ENCODE data around the gene GPR39.
A peak's percentile ranks its signal among the peaks of the same experiment; 100 is the strongest.

Gene GPR39

DNA sequence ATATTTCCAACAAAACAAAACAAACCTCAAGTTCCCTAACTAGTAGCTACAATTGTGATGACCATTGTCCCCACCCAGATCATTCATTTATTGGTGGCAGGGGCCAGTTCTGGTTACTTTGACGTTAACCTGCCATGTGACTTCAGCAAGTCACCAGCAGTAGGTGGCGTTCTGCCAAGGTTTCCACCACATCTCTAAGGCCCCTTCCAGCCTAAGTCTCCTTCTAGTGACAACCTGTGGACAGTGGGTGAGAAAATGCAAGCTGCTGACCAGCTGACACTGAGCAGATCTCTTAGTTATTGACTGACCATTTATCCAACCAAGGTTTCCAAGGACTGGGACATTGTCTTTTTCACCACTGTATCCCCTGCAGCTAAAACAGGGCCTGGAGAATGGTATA is 98.4 kb downstream of the GPR39 start:
- DNase-seq = peak; percentile 33

GRCh38 chr2:132517386-132517785 is 100.8 kb downstream of the GPR39 start:
- no peak for DNase-seq

GRCh38 chr2:132518302-132518701 is 101.7 kb downstream of the GPR39 start:
- no peak for DNase-seq

GRCh38 chr2:132519566-132519965 is 103.0 kb downstream of the GPR39 start:
- DNase-seq = no peak

- no peak for DNase-seq
These were observed 104.7 kb downstream of the GPR39 start for GRCh38 chr2:132521341-132521740.

- DNase-seq = no peak
These were observed 106.3 kb downstream of the GPR39 start for GRCh38 chr2:132522901-132523300.

GRCh38 chr2:132537061-132537460 is 120.5 kb downstream of the GPR39 start:
- peak; percentile 24 for DNase-seq

- peak; percentile 95 for DNase-seq
These were observed 121.8 kb downstream of the GPR39 start for GRCh38 chr2:132538331-132538855.

- no peak for DNase-seq
These were observed 123.6 kb downstream of the GPR39 start for GRCh38 chr2:132540166-132540565.

DNA sequence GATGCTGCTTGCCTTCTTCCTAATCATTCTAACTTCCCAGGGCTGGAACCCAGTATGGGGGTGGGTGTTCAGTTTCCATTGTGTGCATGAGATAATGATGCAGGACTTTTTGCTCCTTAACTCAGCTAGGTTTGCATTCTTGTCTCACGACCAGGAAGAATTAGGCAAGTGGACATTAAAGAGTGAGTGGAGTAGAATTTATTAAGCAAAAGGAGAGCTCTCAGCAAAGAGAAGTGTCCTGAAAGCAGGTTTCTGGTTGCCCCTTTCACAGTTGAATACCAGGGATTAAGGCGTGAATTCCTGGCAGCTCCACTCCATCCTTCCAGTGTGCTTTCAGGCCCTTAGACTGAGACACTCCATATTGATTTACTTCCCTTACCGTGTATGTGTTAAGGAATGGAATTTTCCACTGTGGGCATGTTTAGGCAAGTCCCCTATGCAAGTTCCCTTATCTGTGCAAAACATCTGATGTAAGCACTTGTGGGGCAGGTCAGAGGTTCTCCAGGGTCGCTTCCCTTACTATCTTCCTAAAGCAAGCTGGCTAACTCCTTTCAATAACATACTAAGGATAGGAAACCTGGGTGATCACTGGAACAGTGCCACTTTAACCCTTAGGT is 126.5 kb downstream of the GPR39 start:
- no peak for DNase-seq

- no peak for DNase-seq
These were observed 127.5 kb downstream of the GPR39 start for GRCh38 chr2:132544006-132544630.

GRCh38 chr2:132547090-132547687 is 130.6 kb downstream of the GPR39 start:
- peak; percentile 91 for DNase-seq

DNA sequence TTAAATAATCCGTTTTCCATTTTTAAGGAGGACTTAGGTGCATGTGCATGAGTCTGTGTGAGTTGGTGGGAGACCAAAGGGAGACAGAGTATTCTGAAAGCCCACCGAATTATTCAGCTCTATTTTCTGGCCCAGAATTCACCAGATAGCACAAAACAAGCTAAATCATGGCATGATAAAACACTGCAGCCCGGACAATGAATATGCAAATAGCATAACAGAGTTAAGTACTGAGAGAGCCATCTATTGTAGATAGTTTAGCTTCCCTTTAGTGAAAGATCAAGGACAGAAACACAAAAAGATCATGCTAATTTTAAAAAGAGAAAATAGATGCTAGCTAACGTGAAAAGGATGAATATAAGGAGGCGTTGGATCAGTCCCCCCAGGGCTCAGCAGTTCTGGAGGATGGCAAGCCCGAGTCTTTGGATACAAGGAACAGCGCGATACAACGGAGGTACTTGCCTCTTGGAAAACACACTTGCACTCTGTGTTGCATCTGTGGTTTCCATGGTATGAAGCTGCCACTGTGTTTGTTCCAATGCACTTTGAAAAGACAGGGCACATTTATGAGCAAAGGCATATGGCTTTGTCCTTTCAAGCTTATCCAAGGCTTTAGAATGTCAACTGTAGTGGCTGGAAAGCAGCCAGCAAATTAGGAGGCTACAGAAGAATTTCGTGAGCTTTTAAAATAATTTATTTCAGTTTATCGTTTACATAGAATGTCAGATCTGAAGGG is 133.5 kb downstream of the GPR39 start:
- DNase-seq = no peak

DNA sequence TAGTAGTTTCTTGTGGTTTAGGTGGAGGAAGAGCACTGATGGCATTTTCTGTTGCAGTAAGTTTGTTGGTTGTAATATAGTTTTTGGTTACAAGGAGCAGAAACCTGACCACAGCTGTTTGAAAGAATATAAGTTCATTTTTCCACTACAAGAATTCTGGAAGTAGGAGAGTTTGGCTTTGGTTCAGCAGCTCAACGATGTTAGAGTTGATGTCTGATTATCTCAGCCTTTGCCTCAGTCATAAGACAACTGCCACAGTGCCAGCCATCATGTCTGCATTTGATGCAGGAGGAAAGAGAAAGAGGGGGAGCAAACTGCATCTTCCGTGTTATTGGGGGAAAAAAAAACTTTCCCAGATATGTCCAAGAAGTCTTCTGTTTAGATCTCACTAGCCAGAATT is 134.3 kb downstream of the GPR39 start:
- no peak for DNase-seq

GRCh38 chr2:132557694-132558093 is 141.1 kb downstream of the GPR39 start:
- DNase-seq = no peak

GRCh38 chr2:132559326-132559725 is 142.7 kb downstream of the GPR39 start:
- no peak for DNase-seq

- no peak for DNase-seq
These were observed 143.3 kb downstream of the GPR39 start for GRCh38 chr2:132559921-132560320.

- DNase-seq = no peak
These were observed 144.0 kb downstream of the GPR39 start for GRCh38 chr2:132560562-132560961.

GRCh38 chr2:132562245-132562644 is 145.6 kb downstream of the GPR39 start:
- no peak for DNase-seq

DNA sequence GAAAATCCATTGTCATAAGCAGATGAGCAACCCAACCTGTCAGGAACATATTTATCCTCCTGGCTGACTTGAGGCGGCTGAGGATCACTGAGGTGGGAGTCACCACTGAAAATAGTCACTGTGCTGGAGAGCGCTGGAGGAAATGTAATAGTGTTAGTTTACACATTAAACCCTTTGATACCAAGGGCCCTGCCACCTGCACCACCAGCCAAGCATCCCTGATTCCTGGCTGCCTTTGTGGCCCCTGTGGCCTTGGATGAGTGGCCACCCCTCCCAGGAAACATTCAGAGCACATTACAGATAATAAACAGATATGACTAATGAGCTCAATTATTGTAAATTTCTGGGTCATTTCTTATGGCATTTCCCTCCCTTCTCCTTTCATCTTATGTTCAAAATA is 147.5 kb downstream of the GPR39 start:
- DNase-seq = no peak

DNA sequence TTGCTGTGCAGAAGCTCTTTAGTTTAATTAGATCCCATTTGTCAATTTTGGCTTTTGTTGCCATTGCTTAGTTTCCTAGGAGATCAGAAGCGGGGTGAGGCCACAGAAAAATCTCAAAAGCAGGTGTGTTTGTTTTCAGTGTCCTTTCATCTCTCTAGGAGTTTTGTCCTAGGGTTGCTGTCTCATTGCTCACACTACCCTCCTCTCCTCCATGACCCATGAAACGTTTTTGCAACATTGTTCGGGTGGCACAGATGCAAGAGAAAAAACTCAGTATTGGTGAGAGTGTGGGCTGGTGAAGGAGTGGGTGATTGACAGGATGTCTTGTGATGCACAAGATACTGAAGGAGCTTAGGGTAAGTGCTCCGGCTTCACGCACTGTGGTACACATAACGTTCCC is 149.8 kb downstream of the GPR39 start:
- DNase-seq = no peak

GRCh38 chr2:132567682-132568081 is 151.1 kb downstream of the GPR39 start:
- no peak for DNase-seq

GRCh38 chr2:132568656-132569055 is 152.1 kb downstream of the GPR39 start:
- no peak for DNase-seq

Data from NCI-H82 (cell line).